Fibroblast of lung (primary cell): ENCODE measurements around the gene EPO. TPM values are rescaled to one million over a fixed set of nuclear protein-coding genes. Genes with fewer than 3 reads are reported as not detected.

Experiments
- DNase-seq, 2 donors: peaks; one replicate each; pipeline versions ENCODE4 v3.0.0 to v3.0.0-alpha.2; 2010; ENCODE audit warnings: low read depth in 2 of 2
- H2AFZ ChIP-seq: 2 replicates; pipeline ENCODE4 v1.5.1; 2012; ENCODE audit warnings: low read length, control low read depth, inconsistent platforms
- H3K27ac ChIP-seq: 2 replicates; pipeline ENCODE4 v1.5.1; 2011; ENCODE audit warnings: low read length, control low read depth; ENCODE audit not compliant: insufficient read depth
- H3K27me3 ChIP-seq: 2 replicates; pipeline ENCODE4 v1.5.1; 2011; ENCODE audit warnings: mild to moderate bottlenecking, low read length; ENCODE audit not compliant: control insufficient read depth, insufficient read depth
- H3K36me3 ChIP-seq: 2 replicates; pipeline ENCODE4 v1.5.1; 2011; ENCODE audit warnings: low read length; ENCODE audit not compliant: control insufficient read depth, insufficient read depth
- H3K4me1 ChIP-seq: 2 replicates; pipeline ENCODE4 v1.5.1; 2011; ENCODE audit warnings: low read length; ENCODE audit not compliant: control insufficient read depth, insufficient read depth; ENCODE audit errors: extremely low read depth
- H3K4me2 ChIP-seq: 2 replicates; pipeline ENCODE4 v1.5.1; 2011; ENCODE audit warnings: low read length, control low read depth; ENCODE audit not compliant: insufficient read depth; ENCODE audit errors: extremely low read depth
- H3K4me3 ChIP-seq, 4 experiments: fragments of 200-600 bp in 1 of 4; sonication (generic) in 1 of 4; replicated peaks in 1 of 4; 2 replicates each; pipeline ENCODE4 v1.5.1; 2011 to 2016; ENCODE audit warnings: low read length in 4 of 4, low read depth in 3 of 4, mild to moderate bottlenecking in 3 of 4, control low read depth in 2 of 4, inconsistent platforms in 1 of 4, mixed read lengths in 1 of 4; ENCODE audit not compliant: insufficient read depth in 1 of 4; ENCODE audit errors: control extremely low read depth in 1 of 4
- H3K79me2 ChIP-seq: 2 replicates; pipeline ENCODE4 v1.5.1; 2012; ENCODE audit warnings: mild to moderate bottlenecking, low read length, inconsistent platforms; ENCODE audit not compliant: control insufficient read depth, insufficient read depth
- H3K9ac ChIP-seq: 2 replicates; pipeline ENCODE4 v1.5.1; 2011; ENCODE audit warnings: mild to moderate bottlenecking, low read length, control low read depth; ENCODE audit not compliant: insufficient read depth
- H3K9me3 ChIP-seq: 2 replicates; pipeline ENCODE4 v1.5.1; 2012; ENCODE audit warnings: low read depth, low read length; ENCODE audit not compliant: control insufficient read depth, insufficient read depth
- H4K20me1 ChIP-seq: 2 replicates; pipeline ENCODE4 v1.5.1; 2011; ENCODE audit warnings: low read length; ENCODE audit not compliant: control insufficient read depth, insufficient read depth; ENCODE audit errors: extremely low read depth
- EZH2 ChIP-seq: IDR thresholded peaks from 2 replicates; pipeline ENCODE4 v1.5.1; 2012; ENCODE audit warnings: low read length, control low read depth, mild to moderate bottlenecking; ENCODE audit errors: missing control alignments
- polyA plus RNA-seq, 2 donors: library from polyadenylated mRNA; depleted of rRNA in 1 of 2; stranded (reverse) in 1 of 2; unstranded in 1 of 2; fragments of >200 nt; gene quantifications; 2 replicates each; pipeline ENCODE4 v1.2.1, GENCODE V29; 2011 to 2012; ENCODE audit warnings: missing spikeins in 1 of 2
- total RNA-seq: library from RNA; depleted of rRNA; stranded (reverse); fragments of >200 nt; gene quantifications from 2 replicates; pipeline ENCODE4 v1.2.1, GENCODE V29; 2014
- TF ChIP-seq, protein P1 (sequence below), 2 donors: IDR thresholded peaks in 1 of 2; conservative IDR thresholded peaks in 1 of 2; 1 replicate in 1 of 2; 2 replicates in 1 of 2; pipeline ENCODE4 v1.5.1; 2011 to 2012; ENCODE audit warnings: low read length in 2 of 2, control low read depth in 1 of 2, inconsistent platforms in 1 of 2, low read depth in 1 of 2, mild to moderate bottlenecking in 1 of 2

EPO gene
- total and polyA plus RNA-seq, 2 donors (not counting 1 experiment from before 2014, with no cell fraction given), result not detected

DNA sequence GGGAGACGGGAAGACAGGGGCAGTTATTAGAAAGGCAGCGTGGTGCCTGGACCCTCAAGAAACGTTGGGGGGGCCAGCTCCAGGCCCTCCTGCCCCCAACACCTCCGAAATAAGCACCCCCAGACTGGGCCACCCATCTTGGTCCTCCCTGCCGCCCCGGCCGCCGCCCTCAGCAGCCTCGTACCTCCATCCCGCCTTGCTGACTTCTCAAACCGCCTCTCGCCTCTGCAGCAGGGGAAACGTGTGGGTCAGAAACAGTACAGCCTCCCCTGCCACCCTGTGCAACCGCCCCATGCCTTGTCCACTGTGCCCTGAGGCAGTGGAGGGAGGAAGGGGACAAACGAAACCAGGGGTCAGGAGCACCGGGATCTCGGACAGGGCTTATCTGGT is 33.5 kb upstream of the EPO start:
- TF ChIP-seq, protein P1, sequence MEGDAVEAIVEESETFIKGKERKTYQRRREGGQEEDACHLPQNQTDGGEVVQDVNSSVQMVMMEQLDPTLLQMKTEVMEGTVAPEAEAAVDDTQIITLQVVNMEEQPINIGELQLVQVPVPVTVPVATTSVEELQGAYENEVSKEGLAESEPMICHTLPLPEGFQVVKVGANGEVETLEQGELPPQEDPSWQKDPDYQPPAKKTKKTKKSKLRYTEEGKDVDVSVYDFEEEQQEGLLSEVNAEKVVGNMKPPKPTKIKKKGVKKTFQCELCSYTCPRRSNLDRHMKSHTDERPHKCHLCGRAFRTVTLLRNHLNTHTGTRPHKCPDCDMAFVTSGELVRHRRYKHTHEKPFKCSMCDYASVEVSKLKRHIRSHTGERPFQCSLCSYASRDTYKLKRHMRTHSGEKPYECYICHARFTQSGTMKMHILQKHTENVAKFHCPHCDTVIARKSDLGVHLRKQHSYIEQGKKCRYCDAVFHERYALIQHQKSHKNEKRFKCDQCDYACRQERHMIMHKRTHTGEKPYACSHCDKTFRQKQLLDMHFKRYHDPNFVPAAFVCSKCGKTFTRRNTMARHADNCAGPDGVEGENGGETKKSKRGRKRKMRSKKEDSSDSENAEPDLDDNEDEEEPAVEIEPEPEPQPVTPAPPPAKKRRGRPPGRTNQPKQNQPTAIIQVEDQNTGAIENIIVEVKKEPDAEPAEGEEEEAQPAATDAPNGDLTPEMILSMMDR (conservative IDR thresholded peaks at IDR 0.05 in 1 of 2, IDR thresholded peaks at IDR 0.05 in 1 of 2; ENCODE audit: low read depth in 1 of 2, low read length in 2 of 2), result no peak
- TF ChIP-seq EZH2, result no peak
- H3K9me3 ChIP-seq, result no peaks in the 10 kb centered on the region
- no peak overlapping the region for H2AFZ ChIP-seq
- H3K27ac ChIP-seq, result no peak overlapping the region
- no peak overlapping the region for H3K4me2 ChIP-seq
- H3K36me3 ChIP-seq, result peaks cover 40% of the 10 kb centered on the region
- peaks cover 9% of the 10 kb centered on the region for H3K4me1 ChIP-seq
- no peak overlapping the region for H3K9ac ChIP-seq
- H4K20me1 ChIP-seq, result no peaks in the 10 kb centered on the region
- DNase-seq, result no peak
- H3K79me2 ChIP-seq, result peaks cover 33% of the 10 kb centered on the region
- no peak overlapping the region for H3K4me3 ChIP-seq
- H3K27me3 ChIP-seq, result no peaks in the 10 kb centered on the region

DNA sequence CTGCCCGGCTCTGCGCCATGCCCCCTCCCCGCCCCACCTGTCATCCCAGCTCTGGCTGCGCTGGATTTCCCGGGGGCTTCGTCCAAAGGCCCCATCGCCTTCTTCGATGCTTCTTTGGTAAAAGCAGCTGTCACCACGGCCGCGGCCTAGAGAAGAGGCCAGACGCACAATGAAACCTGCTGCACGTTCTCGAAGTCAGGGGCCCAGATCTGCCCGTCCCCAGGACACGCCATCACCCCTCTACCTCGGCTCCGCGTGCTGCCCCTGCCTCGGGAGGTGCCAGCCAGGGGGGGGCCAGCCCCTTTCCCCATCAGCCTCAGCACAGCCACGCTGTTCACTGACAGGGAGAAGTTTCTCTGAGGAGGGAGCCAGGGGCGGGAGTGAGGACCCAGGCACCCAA is 33.0 kb upstream of the EPO start:
- Histone ChIP-seq H3K4me1 (peaks cover 11% of the 10 kb centered on the region), H4K20me1 (no peaks in the 10 kb centered on the region), H3K4me3 (no peak overlapping the region), H3K79me2 (peaks cover 38% of the 10 kb centered on the region), H2AFZ (no peak overlapping the region), H3K9me3 (no peaks in the 10 kb centered on the region), H3K9ac (no peak overlapping the region), H3K36me3 (peaks cover 36% of the 10 kb centered on the region), H3K27me3 (no peaks in the 10 kb centered on the region), H3K4me2 (no peak overlapping the region), H3K27ac (no peak overlapping the region)
- no peak for DNase-seq
- no peak for TF ChIP-seq EZH2
- TF ChIP-seq, protein P1 (conservative IDR thresholded peaks at IDR 0.05 in 1 of 2, IDR thresholded peaks at IDR 0.05 in 1 of 2; ENCODE audit: low read depth in 1 of 2, low read length in 2 of 2), result no peak

- no peak overlapping the region for H3K4me3 ChIP-seq
- no peak overlapping the region for H2AFZ ChIP-seq
- TF ChIP-seq, protein P1 (conservative IDR thresholded peaks at IDR 0.05 in 1 of 2, IDR thresholded peaks at IDR 0.05 in 1 of 2; ENCODE audit: low read depth in 1 of 2, low read length in 2 of 2), result no peak
- TF ChIP-seq EZH2, result no peak
- no peak overlapping the region for H3K27ac ChIP-seq
- no peaks in the 10 kb centered on the region for H3K9me3 ChIP-seq
- H3K27me3 ChIP-seq, result no peaks in the 10 kb centered on the region
- H3K9ac ChIP-seq, result no peak overlapping the region
- no peak overlapping the region for H3K4me2 ChIP-seq
- H3K36me3 ChIP-seq, result peaks cover 34% of the 10 kb centered on the region
- peaks cover 10% of the 10 kb centered on the region for H3K4me1 ChIP-seq
- no peaks in the 10 kb centered on the region for H4K20me1 ChIP-seq
- peaks cover 43% of the 10 kb centered on the region for H3K79me2 ChIP-seq
- DNase-seq, result peak in 1 of 2 donors; percentile 41
Measured at GRCh38 chr7:100687751-100688300, 32.4 kb upstream of the EPO start.
